ENCODE results near the gene PKP2.

- no peak for TF ChIP-seq POLR2AphosphoS5 (IDR thresholded peaks at IDR 0.05)
- TF ChIP-seq CTCF (IDR thresholded peaks at IDR 0.05): no peak
These were observed 30.4 kb upstream of the PKP2 start for GRCh38 chr12:32926963-32927362.

Measured in prostate gland (tissue), 2 donors.